Sigmoid colon (tissue), 7 donors: ENCODE data around the gene SUMF1. TPM values are rescaled to one million over a fixed set of nuclear protein-coding genes. Genes with fewer than 3 reads are reported as not detected.

Experiments used
- DNase-seq: peaks from one replicate; pipeline ENCODE4 v3.0.0-alpha.2; 2019
- H3K27ac ChIP-seq, 4 donors: fragments of 200-600 bp; sonication (generic); one replicate each; pipeline ENCODE4 v1.5.1; 2016 to 2019; ENCODE audit warnings: mild to moderate bottlenecking in 1 of 4
- H3K27me3 ChIP-seq, 3 donors: fragments of 200-600 bp; sonication (generic); one replicate each; pipeline ENCODE4 v1.5.1; 2019; ENCODE audit warnings: mild to moderate bottlenecking in 1 of 3
- H3K36me3 ChIP-seq, 4 donors: fragments of 200-600 bp; sonication (generic); one replicate each; pipeline ENCODE4 v1.5.1; 2016 to 2019
- H3K4me1 ChIP-seq, 4 donors: fragments of 200-600 bp; sonication (generic); one replicate each; pipeline ENCODE4 v1.5.1; 2017 to 2019
- H3K4me3 ChIP-seq, 4 donors: fragments of 200-600 bp; sonication (generic); one replicate each; pipeline ENCODE4 v1.5.1; 2017 to 2019; ENCODE audit warnings: mild to moderate bottlenecking in 2 of 4, moderate library complexity in 1 of 4
- H3K9me3 ChIP-seq, 4 donors: fragments of 200-600 bp in 3 of 4; sonication (generic) in 3 of 4; one replicate each; pipeline versions ENCODE4 v1.5.1 to v1.6.1; 2013 to 2019
- EP300 ChIP-seq, 4 donors: sonication (generic); formaldehyde crosslinking; IDR thresholded peaks; one replicate each; pipeline ENCODE4 v1.6.1; 2017; ENCODE audit warnings: antibody characterized with exemption in 4 of 4
- POLR2A ChIP-seq, 2 donors: fragments of 450-650 bp; IDR thresholded peaks; one replicate each; pipeline ENCODE4 v1.6.1; 2016; ENCODE audit warnings: antibody characterized with exemption in 2 of 2, mild to moderate bottlenecking in 2 of 2, moderate library complexity in 2 of 2
- POLR2AphosphoS5 ChIP-seq, 4 donors: sonication (generic); formaldehyde crosslinking; IDR thresholded peaks; one replicate each; pipeline ENCODE4 v1.6.1; 2017; ENCODE audit warnings: antibody characterized with exemption in 4 of 4
- WGBS, 2 donors: extraction: QIAGEN DNeasy Blood & Tissue Kit; methylation state at CpG; one replicate each; pipeline ENCODE4 v1.1.7; 2013; 5-methylcytosine and 5-hydroxymethylcytosine counted together
- intact Hi-C: fragments of 100-400 bp; cut with DNase I; formaldehyde crosslinking; loops from one replicate; pipeline ENCODE4 v1.15.1; 2023
- polyA plus RNA-seq, 3 donors: library from polyadenylated mRNA; stranded (reverse); fragments of 200-250 nt; gene quantifications; one replicate each; pipeline ENCODE4 v1.2.3, GENCODE V29; 2013
- total RNA-seq, 4 donors: library from RNA; depleted of rRNA; stranded (reverse); fragments of >200 nt; gene quantifications; one replicate each; pipeline ENCODE4 v1.1.0, GENCODE V29; 2016
- TF ChIP-seq, protein P1 (sequence below), 4 experiments: fragments of 450-650 bp in 3 of 4; fragments of 200-600 bp in 1 of 4; IDR thresholded peaks; one replicate each; pipeline ENCODE4 v1.5.1; 2016 to 2019; ENCODE audit warnings: antibody characterized with exemption in 4 of 4, mild to moderate bottlenecking in 3 of 4, moderate library complexity in 2 of 4
- donor health status: healthy with polysubstance abuse.
- donor health status: Bipolar disorder and iron deficiency.
- donor health status: healthy.

The SUMF1 gene
- total and polyA plus RNA-seq, 7 donors: 8.4 to 57.4 (median 23.3) TPM

DNA sequence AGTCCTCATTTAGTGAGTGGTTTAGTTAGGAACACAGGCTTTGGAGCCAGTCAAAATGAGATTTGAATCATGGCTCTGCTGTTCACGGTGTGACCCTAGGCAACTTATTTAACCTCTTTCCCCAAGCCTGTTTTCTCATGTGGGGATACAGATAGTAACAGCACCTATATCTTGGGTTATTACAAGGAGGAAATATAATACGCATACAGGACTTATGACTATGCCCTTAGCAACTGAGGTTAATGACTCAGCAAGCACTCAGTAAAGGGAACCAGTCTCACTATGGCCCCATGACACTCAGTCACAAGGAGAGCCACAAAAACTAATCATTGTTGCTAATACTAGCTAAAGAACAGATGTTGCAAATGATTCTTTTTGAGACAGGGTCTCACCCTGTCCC lies 45.9 kb downstream of the SUMF1 start:
- Histone ChIP-seq H3K4me3 (no peak overlapping the region), H3K27me3 (no peaks in the 10 kb centered on the region), H3K36me3 (peaks cover 0 to 14% (median 0%) of the 10 kb centered on the region in 4 donors), H3K9me3 (no peaks in the 10 kb centered on the region), H3K27ac (no peak overlapping the region), H3K4me1 (peaks cover 0 to 11% (median 5%) of the 10 kb centered on the region in 4 donors)
- TF ChIP-seq EP300 (IDR thresholded peaks at IDR 0.05) (no peak), POLR2A (IDR thresholded peaks at IDR 0.05) (no peak), POLR2AphosphoS5 (IDR thresholded peaks at IDR 0.05) (no peak)
- TF ChIP-seq, protein P1, sequence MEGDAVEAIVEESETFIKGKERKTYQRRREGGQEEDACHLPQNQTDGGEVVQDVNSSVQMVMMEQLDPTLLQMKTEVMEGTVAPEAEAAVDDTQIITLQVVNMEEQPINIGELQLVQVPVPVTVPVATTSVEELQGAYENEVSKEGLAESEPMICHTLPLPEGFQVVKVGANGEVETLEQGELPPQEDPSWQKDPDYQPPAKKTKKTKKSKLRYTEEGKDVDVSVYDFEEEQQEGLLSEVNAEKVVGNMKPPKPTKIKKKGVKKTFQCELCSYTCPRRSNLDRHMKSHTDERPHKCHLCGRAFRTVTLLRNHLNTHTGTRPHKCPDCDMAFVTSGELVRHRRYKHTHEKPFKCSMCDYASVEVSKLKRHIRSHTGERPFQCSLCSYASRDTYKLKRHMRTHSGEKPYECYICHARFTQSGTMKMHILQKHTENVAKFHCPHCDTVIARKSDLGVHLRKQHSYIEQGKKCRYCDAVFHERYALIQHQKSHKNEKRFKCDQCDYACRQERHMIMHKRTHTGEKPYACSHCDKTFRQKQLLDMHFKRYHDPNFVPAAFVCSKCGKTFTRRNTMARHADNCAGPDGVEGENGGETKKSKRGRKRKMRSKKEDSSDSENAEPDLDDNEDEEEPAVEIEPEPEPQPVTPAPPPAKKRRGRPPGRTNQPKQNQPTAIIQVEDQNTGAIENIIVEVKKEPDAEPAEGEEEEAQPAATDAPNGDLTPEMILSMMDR (IDR thresholded peaks at IDR 0.05): no peak
- WGBS, 2 donors: 81 to 86% methylated on average over 2 of the region's 2 CpGs
- intact Hi-C loops: no loop called here
- no peak for DNase-seq

DNA sequence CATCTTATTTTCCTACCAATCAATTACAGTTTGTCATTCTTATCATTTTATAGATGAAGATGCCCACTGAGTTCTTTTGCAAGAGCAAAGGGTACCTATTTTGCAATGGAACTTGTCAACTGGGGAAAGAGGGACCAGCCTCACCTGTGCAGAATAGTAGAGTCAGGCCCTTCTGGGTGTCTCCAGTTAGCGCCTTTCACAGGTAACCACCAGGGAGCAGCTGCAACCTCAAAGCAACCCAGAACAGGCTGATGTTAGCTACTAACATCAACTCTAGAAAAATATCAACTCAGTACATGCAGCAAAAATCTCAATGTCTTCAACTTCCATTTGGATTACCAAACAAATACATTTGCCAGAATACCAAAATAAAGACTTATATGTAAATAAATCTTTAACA lies 47.1 kb downstream of the SUMF1 start:
- no peak for DNase-seq
- no peak overlapping the region for H3K4me3 ChIP-seq
- H3K9me3 ChIP-seq: no peaks in the 10 kb centered on the region
- intact Hi-C loops: no loop called here
- H3K27ac ChIP-seq: no peak overlapping the region
- TF ChIP-seq POLR2A (IDR thresholded peaks at IDR 0.05): no peak
- H3K36me3 ChIP-seq: peaks cover 0 to 14% (median 0%) of the 10 kb centered on the region in 4 donors
- no peaks in the 10 kb centered on the region for H3K27me3 ChIP-seq
- 98% methylated on average over 1 of the region's 1 CpG for WGBS, 2 donors
- H3K4me1 ChIP-seq: peaks cover 0 to 9% (median 4%) of the 10 kb centered on the region in 4 donors

DNA sequence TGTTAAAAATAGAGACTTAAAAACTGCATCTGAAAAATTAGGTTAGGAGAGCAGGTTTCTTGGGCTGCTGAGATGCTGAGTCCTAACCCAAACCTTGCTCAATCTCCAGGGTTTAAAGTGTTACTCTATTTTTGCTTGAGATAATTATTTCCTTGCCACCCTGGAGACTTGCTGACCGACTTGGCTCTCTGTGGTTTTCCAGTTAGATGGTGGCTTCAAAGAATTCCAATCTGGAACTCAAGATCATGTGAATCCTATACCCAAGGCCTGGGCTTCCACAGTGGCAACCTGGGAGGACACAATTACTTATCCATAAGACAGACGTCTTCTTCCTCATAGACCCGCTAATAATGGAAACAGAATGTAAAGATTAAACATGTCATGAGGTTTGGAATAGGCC lies 47.7 kb downstream of the SUMF1 start:
- WGBS, 2 donors: 92 to 94% methylated on average over 3 of the region's 3 CpGs

DNA sequence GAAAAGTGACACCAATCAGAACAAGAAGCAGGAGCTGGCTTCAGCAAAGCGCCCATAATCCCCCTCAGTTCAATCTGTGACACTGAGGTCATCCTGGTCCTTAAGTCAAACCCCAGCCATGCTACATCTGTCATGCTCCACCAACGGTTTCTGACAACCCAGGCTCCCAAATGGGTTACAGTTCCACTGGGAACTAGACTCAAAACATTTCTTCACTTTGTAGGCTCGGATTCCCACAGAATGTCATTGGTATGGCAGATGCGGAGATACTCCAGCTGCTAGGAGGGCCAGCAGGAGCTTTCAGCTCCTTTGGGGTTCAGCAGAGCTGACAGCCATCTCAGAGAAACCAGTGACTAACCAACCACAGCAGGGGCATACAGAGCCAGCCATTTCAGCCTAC lies 48.9 kb downstream of the SUMF1 start:
- Histone ChIP-seq H3K27ac (peak overlapping the region in 1 of 4 donors; percentile 57), H3K36me3 (peaks cover 0 to 20% (median 0%) of the 10 kb centered on the region in 4 donors), H3K27me3 (no peaks in the 10 kb centered on the region), H3K9me3 (no peaks in the 10 kb centered on the region), H3K4me3 (no peak overlapping the region), H3K4me1 (peaks cover 0 to 9% (median 4%) of the 10 kb centered on the region in 4 donors)
- TF ChIP-seq POLR2A (IDR thresholded peaks at IDR 0.05) (no peak), POLR2AphosphoS5 (IDR thresholded peaks at IDR 0.05) (no peak), EP300 (IDR thresholded peaks at IDR 0.05) (no peak)
- TF ChIP-seq, protein P1 (IDR thresholded peaks at IDR 0.05): no peak
- intact Hi-C loops: no loop called here
- no peak for DNase-seq
- 90 to 91% methylated on average over 4 of the region's 4 CpGs for WGBS, 2 donors

More for the DNA sequence above, 47.7 kb downstream of the SUMF1 start:
- TF ChIP-seq POLR2A (IDR thresholded peaks at IDR 0.05) (no peak), EP300 (IDR thresholded peaks at IDR 0.05) (no peak), POLR2AphosphoS5 (IDR thresholded peaks at IDR 0.05) (no peak)
- TF ChIP-seq, protein P1 (IDR thresholded peaks at IDR 0.05): no peak
- peaks cover 0 to 14% (median 0%) of the 10 kb centered on the region in 4 donors for H3K36me3 ChIP-seq
- no peak overlapping the region for H3K4me3 ChIP-seq
- no peak for DNase-seq
- intact Hi-C loops: no loop called here
- H3K4me1 ChIP-seq: peaks cover 0 to 9% (median 4%) of the 10 kb centered on the region in 4 donors
- H3K9me3 ChIP-seq: no peaks in the 10 kb centered on the region
- no peak overlapping the region for H3K27ac ChIP-seq
- H3K27me3 ChIP-seq: no peaks in the 10 kb centered on the region

DNA sequence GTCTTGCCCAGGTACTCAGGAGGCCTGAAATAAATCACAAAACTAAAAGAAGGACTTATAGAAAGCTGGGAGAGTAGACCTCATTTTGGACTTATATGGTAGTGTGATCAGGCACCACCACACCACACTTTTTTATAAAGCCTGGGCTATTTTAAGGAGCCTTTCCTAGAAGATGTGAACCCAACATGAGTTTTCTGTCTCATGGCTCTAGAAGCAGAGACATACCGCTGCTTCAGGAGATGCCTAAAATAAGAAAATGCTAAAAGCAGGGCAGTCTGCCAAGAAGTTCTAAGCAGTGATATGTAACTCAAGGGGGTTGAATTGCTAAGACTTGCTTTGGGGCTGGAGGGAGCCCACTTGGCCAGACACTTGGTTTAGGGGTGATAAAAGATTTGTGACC lies 49.6 kb downstream of the SUMF1 start:
- Histone ChIP-seq H3K4me3 (no peak overlapping the region), H3K4me1 (peaks cover 0 to 9% (median 4%) of the 10 kb centered on the region in 4 donors), H3K9me3 (no peaks in the 10 kb centered on the region), H3K36me3 (peaks cover 0 to 25% (median 0%) of the 10 kb centered on the region in 4 donors), H3K27me3 (no peaks in the 10 kb centered on the region), H3K27ac (peak overlapping the region in 3 of 4 donors; percentile 12 to 57 (median 17))
- TF ChIP-seq, protein P1 (IDR thresholded peaks at IDR 0.05): no peak
- no peak for TF ChIP-seq POLR2AphosphoS5 (IDR thresholded peaks at IDR 0.05)
- no peak for TF ChIP-seq POLR2A (IDR thresholded peaks at IDR 0.05)
- no peak for TF ChIP-seq EP300 (IDR thresholded peaks at IDR 0.05)
- WGBS, 2 donors: 83 to 92% methylated on average over 1 of the region's 1 CpG
- intact Hi-C loops: no loop called here
- no peak for DNase-seq
